ENCODE measurements around the gene GRIA2. TPM values are rescaled to one million over a fixed set of nuclear protein-coding genes. Genes with fewer than 3 reads are reported as not detected.

The GRIA2 gene
- total RNA-seq, 2 experiments from 2014 or later: not detected

GRCh38 chr4:157219711-157220370 is 687 bp upstream of the GRIA2 start:
- no peak for TF ChIP-seq EZH2phosphoT487 (IDR thresholded peaks at IDR 0.05; ENCODE audit: borderline replicate concordance, low read depth, low read length)
- TF ChIP-seq, protein P1, sequence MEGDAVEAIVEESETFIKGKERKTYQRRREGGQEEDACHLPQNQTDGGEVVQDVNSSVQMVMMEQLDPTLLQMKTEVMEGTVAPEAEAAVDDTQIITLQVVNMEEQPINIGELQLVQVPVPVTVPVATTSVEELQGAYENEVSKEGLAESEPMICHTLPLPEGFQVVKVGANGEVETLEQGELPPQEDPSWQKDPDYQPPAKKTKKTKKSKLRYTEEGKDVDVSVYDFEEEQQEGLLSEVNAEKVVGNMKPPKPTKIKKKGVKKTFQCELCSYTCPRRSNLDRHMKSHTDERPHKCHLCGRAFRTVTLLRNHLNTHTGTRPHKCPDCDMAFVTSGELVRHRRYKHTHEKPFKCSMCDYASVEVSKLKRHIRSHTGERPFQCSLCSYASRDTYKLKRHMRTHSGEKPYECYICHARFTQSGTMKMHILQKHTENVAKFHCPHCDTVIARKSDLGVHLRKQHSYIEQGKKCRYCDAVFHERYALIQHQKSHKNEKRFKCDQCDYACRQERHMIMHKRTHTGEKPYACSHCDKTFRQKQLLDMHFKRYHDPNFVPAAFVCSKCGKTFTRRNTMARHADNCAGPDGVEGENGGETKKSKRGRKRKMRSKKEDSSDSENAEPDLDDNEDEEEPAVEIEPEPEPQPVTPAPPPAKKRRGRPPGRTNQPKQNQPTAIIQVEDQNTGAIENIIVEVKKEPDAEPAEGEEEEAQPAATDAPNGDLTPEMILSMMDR (conservative IDR thresholded peaks at IDR 0.05; ENCODE audit: low read length): no peak
- BruUV-seq (replicated peaks): no TSS peak
- Histone ChIP-seq H3K4me3 (ENCODE audit: low read depth, low read length, poor library complexity, severe bottlenecking) (no peak overlapping the region), H3K79me2 (ENCODE audit: insufficient read depth, low read depth, low read length) (no peaks in the 10 kb centered on the region), H3K27ac (ENCODE audit: low read depth, low read length, poor library complexity, severe bottlenecking) (no peak overlapping the region), H3K9me2 (ENCODE audit: insufficient read depth, low read length) (no peaks in the 10 kb centered on the region), H3K4me1 (ENCODE audit: insufficient read depth, low read length, poor library complexity, severe bottlenecking) (no peaks in the 10 kb centered on the region), H2AFZ (ENCODE audit: low read length) (no peak overlapping the region), H3K9me3 (ENCODE audit: low read length) (no peaks in the 10 kb centered on the region), H3K4me2 (ENCODE audit: low read length) (no peak overlapping the region), H4K20me1 (ENCODE audit: insufficient read depth, low read length) (no peaks in the 10 kb centered on the region), H3K36me3 (ENCODE audit: insufficient read depth, low read length) (no peaks in the 10 kb centered on the region)
- no peak for DNase-seq (ENCODE audit: low spot score)
- ChIA-PET POLR2A (no interaction called here), CTCF (ENCODE audit: unreplicated experiment) (no interaction called here)
- intact Hi-C loops (cut with micrococcal nuclease; ENCODE audit: unreplicated experiment): loop anchor here (5.0 kb wide), 1 partner anchor 757 kb away; no protein-coding TSS in a partner anchor

- Histone ChIP-seq H2AFZ (ENCODE audit: low read length) (no peak overlapping the region), H3K4me2 (ENCODE audit: low read length) (no peak overlapping the region), H4K20me1 (ENCODE audit: insufficient read depth, low read length) (no peaks in the 10 kb centered on the region), H3K4me1 (ENCODE audit: insufficient read depth, low read length, poor library complexity, severe bottlenecking) (no peaks in the 10 kb centered on the region), H3K4me3 (ENCODE audit: low read depth, low read length, poor library complexity, severe bottlenecking) (no peak overlapping the region), H3K9me2 (ENCODE audit: insufficient read depth, low read length) (no peaks in the 10 kb centered on the region), H3K36me3 (ENCODE audit: insufficient read depth, low read length) (no peaks in the 10 kb centered on the region), H3K27ac (ENCODE audit: low read depth, low read length, poor library complexity, severe bottlenecking) (no peak overlapping the region), H3K79me2 (ENCODE audit: insufficient read depth, low read depth, low read length) (no peaks in the 10 kb centered on the region), H3K9me3 (ENCODE audit: low read length) (no peaks in the 10 kb centered on the region)
- TF ChIP-seq EZH2phosphoT487 (IDR thresholded peaks at IDR 0.05; ENCODE audit: borderline replicate concordance, low read depth, low read length): no peak
- TF ChIP-seq, protein P1 (conservative IDR thresholded peaks at IDR 0.05; ENCODE audit: low read length): no peak
- no TSS peak for BruUV-seq (replicated peaks)
- DNase-seq (ENCODE audit: low spot score): no peak
- POLR2A ChIA-PET: no interaction called here
- intact Hi-C loops (cut with micrococcal nuclease; ENCODE audit: unreplicated experiment): no loop called here
- CTCF ChIA-PET (ENCODE audit: unreplicated experiment): no interaction called here
Observed at GRCh38 chr4:157221426-157221894, 932 bp downstream of the GRIA2 start.
